HG02798 (cell line): ENCODE measurements around the gene CFAP73.

Source experiments
- ATAC-seq: cut with Tn5 transposase; IDR thresholded peaks from one replicate; pipeline ENCODE4 v1.9.1; 2021; ENCODE audit warnings: mild to moderate bottlenecking; ENCODE audit not compliant: unreplicated experiment, poor library complexity

Gene CFAP73

DNA sequence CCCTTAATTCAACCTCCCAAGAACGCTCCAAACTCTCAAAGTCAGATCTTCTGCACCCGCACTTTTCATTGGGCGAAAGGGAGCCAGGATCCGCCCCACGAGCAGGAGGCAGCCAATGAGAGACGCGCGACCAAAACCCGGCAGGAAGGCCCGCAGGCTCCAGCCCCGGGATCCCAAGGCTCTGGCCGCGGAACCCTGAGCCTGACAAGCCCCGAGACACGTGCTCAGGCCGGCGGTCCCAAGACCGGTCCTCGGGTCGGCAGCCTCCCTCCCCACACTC, 35.3 kb downstream of the CFAP73 start:
- ATAC-seq, result peak; percentile 80

- ATAC-seq, result peak; percentile 54
These were observed 35.9 kb downstream of the CFAP73 start, which contains the start of the genes DDX54 and RITA1 for GRCh38 chr12:113185180-113186032. DDX54 (minus strand) TSS chr12:113185478; CDS start chr12:113185451, 27 bp downstream. RITA1 (plus strand) TSS chr12:113185721; CDS start chr12:113186747, 1,026 bp downstream.

DNA sequence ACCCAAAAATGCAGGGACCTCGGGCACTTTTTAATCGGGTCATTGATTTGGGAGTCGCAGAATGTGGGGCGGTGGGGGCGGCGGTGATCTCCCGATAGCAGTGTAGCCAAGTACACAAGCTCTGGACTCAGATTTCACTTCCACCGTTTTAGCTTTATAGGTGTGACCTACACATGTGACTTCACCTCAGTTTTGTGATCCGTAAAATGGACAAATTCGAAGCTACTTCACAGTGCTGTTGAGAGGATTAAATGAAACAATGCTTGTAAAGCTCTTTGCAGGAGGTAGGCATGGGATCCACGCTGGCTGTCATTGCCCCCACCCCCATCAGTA, 36.5 kb downstream of the CFAP73 start:
- ATAC-seq, result no peak

DNA sequence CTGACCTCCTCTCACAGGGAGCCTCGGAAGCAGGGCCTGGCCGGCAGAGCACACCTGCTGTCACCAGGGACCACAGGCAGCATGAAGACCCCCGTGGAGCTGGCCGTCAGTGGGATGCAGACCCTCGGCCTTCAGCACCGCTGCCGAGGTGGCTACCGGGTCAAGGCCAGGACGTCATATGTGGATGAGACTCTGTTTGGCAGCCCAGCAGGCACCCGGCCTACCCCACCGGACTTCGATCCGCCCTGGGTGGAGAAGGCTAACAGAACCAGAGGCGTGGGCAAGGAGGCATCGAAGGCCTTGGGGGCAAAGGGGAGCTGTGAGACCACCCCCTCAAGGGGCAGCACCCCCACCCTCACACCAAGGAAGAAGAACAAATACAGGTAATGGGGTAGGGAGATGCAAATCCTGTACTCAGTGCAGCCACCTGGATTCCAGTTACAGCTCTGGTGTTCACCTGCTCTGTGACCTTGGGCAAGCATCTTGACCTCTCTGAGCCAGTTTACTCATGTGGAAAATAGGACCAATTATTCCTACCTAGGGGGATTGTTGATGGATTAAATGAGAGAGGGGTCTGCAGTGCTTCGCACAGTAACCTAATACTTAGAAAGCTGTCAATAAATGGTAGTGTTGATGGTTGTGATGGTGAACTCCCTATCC, 37.3 kb downstream of the CFAP73 start:
- no peak for ATAC-seq

DNA sequence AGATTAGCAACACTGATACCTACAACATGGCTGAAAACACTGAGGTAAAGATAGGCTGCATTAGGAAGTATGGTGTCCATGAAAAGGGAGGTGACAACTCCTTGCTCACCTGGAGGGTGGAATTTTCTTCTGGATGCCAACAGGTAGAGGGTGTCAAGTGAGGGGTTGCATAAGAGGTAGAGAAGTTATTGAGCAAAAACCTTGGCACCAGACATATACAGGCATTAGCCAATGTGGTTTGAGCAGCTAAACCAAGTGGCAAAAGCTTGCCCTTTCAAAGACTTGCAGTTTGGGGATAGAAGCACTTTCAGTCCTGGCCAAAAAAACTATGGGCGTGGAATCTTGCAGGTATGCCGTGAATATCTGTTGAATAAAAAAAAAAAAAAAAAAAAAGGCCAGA, 39.8 kb downstream of the CFAP73 start:
- no peak for ATAC-seq

DNA sequence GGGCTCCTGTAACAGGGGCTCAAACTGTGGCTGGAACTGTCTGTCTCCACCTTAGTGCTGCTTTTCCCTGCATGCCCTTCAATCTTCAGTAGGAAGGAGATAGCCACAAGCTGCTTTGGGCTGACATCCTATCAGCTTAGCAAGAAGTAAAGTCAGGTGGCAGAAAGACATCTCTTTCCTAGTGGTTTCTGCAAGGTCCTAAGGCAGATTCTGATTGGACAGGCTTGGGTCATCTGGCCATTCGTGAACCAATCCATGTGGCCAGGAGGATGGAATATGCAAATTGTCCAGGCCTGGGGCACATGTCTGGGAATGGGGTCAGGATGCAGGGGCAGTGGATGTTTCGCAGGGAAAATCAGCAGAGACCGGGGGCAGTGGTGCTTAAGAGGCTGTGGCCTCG, 41.2 kb downstream of the CFAP73 start:
- ATAC-seq, result no peak

DNA sequence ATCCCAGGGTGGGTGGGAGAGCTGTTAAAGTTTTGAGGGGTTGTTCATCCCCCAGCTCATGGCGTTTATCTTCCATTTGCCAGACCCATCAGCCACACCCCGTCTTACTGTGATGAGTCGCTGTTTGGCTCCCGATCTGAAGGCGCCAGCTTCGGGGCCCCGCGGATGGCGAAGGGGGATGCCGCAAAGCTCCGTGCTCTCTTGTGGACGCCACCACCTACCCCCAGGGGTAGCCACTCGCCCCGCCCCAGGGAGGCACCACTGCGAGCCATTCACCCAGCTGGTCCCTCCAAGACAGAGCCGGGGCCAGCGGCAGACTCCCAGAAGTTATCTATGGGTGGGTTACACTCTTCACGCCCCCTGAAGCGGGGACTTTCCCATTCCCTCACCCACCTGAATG, 41.7 kb downstream of the CFAP73 start:
- ATAC-seq, result no peak

GRCh38 chr12:113194971-113195391, 45.5 kb downstream of the CFAP73 start:
- ATAC-seq, result no peak

- ATAC-seq, result no peak
These were observed 46.1 kb downstream of the CFAP73 start for GRCh38 chr12:113195598-113195997.

GRCh38 chr12:113196582-113196981, 47.1 kb downstream of the CFAP73 start:
- ATAC-seq, result no peak

DNA sequence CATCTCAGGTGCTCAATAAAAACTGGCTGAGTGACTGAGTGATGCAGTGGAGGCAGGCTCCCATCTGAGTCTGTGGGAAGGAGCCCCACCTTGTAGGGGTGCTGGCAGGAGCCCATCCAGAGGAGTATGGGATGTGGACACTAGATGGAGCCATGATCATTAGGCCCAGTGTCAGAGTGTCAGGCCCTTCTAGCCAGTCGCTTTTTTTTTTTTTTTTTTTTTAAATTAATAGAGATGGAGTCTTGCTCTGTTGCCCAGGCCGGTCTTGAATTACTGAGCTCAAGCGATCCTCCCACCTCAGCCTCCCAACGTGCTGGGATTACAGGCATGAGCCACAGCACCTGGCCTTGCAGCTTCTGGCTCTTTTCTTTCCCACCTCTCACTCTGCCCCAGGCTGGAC, 47.5 kb downstream of the CFAP73 start:
- ATAC-seq, result no peak

DNA sequence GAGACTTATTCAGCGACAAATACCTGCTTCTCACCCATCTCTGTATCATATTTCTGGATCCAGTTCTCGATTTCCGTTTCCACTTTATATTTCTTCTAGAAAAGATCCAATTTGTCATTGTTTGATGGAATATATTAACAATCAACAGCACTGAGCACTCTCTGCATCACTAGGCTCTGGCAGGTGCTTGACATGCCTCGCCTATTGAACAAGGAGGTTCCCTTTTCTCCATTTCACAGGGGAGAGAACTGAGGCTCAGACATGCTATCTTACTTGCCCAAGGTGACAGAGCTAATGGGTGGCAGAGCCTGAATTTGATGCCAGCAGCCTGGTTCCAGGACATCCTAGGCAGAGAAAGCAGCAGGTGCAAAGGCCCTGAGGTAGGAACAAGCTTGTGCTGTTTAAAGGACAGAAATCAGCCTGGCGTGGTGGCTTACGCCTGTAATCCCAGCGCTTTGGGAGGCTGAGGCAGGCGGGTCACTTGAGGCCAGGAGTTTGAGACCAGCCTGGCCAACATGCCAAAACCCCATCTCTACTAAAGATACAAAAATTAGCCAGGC, 48.1 kb downstream of the CFAP73 start:
- ATAC-seq, result no peak

DNA sequence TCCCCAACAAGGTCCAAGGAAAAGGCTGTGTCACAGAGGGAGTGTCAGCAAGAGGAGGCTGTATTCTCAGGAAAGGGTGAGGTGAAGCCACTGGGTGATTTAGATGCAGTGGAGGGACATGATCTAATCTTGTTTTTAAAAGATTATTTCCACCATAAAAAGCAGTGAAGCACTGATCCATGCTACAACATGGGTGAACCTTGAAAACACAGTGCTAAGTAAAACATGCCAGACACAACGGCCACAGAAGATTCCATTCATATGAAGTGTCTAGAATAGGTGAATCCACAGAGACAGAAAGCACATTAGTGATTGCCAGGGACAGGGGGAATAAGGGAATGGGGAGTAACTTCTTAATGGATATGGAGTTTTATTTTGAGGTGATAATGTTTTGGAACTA, 48.8 kb downstream of the CFAP73 start:
- ATAC-seq, result no peak

- no peak for ATAC-seq
These were observed 50.7 kb downstream of the CFAP73 start for GRCh38 chr12:113200021-113200797.

GRCh38 chr12:113201187-113202177, 52.0 kb downstream of the CFAP73 start:
- ATAC-seq, result no peak

GRCh38 chr12:113202300-113203075, 53.0 kb downstream of the CFAP73 start:
- no peak for ATAC-seq

DNA sequence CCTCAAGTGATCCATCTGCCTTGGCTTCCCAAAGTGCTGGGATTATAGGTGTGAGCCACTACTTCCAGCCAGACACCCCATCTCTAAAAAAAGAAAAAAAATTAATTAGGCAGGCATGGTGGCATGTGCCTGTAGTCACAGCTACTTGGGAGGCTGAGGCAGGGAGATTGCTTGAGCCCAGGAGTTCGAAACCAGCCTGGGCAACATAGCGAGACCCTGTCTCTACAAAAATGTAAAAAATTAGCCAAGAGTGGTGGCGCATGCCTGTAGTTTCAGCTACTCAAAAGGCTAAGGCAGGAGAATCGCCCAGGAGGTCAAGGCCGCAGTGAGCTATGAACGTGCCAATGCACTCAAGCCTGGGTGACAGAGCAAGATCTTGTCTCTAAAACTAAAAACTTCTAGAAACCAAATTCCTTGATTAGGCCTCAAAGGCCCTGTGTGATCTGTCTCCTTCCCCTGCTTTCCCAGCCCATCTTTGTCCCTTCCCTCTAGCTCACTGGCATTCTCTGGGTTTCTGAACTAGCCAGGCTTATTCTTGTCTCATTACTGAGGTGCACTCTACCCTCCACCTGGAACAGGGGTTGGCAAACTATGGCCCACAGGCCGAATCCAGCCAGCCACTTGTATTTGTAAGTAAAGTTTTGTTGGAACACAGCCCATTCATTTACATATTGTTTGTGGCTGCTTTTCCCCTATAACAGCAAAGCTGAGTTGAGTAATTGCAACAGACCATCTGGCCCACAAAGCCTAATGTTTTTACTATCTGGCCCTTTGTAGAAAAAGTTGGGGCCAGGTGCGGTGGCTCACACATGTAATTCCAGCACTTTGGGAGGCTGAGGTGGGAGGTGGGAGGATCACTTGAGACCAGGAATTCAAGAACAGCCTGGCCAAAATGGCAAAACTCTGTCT, 54.6 kb downstream of the CFAP73 start:
- ATAC-seq, result no peak

DNA sequence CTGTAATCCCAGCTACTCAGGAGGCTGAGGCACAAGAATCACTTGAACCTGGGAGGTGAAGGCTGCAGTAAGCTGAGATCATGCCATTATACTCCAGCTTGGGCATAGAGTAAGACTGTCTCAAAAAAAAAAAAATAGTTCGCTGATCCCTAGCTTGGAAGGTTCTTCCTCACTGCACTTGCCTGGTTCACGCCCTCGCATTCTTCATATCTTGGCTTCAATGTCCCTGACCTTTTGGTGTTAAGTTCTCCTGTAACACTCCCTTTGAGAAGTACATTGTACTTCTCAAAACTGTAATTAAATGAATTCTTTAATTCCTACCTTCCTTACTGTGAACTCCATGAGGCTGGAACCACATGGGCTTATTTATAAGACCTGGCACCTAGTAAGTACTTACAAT, 55.3 kb downstream of the CFAP73 start:
- no peak for ATAC-seq
